ENCODE data around the gene ITIH4.

The ITIH4 gene

DNA sequence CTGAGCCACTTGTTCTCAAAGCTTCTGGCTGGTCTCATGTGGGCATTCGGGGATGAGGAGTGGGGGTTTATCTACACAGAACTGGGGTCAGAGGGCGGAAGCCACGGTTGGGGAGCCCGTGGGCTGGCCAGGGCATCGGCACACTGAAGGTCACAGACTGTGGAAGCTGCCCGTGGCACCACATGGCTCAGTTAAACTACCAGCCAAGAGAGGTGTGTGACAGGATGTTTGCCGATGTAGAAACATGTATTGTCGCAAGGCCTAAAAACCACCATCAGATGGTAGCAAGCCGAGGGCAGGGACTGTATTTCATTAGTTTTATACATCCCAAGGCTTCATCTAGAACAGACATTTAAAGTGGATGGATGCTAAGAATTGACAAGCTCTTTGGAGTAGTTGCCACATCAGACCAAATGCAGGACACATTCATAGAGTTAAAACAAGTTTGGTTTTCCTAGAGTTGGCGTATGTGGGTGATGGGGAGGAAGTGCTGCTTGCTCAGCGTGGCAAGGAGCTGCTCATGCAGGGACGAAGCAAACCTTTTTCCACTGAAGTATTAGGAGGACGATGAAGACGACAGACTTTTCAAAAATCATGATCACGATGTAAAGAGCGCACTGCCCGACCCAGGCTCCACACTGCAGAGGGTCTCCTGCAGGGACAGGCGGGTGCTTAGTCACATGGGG is 14.0 kb upstream of the ITIH4 start:
- H3K36me3 Mint-ChIP-seq = peaks cover 10% of the 10 kb centered on the region
- no peak overlapping the region for H3K4me3 Mint-ChIP-seq
- no peaks in the 10 kb centered on the region for H3K27me3 Mint-ChIP-seq
- no peak overlapping the region for H3K27ac Mint-ChIP-seq
- ATAC-seq (ENCODE audit: low read depth) (no peak), DNase-seq (ENCODE audit: low spot score in 2 of 2) (no peak)
- H3K9me3 Mint-ChIP-seq = no peaks in the 10 kb centered on the region
- H3K4me1 Mint-ChIP-seq = no peaks in the 10 kb centered on the region

DNA sequence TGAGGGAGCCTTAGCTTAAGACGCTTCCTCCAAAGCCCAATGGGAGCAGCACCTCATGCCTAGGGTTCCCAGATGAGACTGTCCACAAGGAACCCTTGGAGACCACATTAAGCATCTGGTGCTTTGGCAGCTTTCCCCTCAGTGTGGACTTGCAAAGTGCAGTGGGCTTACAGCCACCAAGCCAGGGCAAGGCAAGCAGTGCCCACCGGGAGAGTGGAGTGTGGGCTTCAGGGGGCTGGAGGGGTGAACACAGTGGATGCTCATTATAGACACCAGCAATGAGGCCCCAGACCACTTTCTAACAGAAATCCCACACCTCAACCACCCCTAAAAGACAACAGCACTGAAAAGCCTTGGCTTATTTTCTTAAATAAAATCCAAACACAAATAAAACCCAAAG is 13.4 kb upstream of the ITIH4 start:
- no peak overlapping the region for H3K27ac Mint-ChIP-seq
- ATAC-seq (ENCODE audit: low read depth) = no peak
- H3K9me3 Mint-ChIP-seq = no peaks in the 10 kb centered on the region
- no peaks in the 10 kb centered on the region for H3K4me1 Mint-ChIP-seq
- H3K4me3 Mint-ChIP-seq = no peak overlapping the region
- no peaks in the 10 kb centered on the region for H3K27me3 Mint-ChIP-seq
- peaks cover 10% of the 10 kb centered on the region for H3K36me3 Mint-ChIP-seq
- no peak for DNase-seq (ENCODE audit: low spot score in 2 of 2)

DNA sequence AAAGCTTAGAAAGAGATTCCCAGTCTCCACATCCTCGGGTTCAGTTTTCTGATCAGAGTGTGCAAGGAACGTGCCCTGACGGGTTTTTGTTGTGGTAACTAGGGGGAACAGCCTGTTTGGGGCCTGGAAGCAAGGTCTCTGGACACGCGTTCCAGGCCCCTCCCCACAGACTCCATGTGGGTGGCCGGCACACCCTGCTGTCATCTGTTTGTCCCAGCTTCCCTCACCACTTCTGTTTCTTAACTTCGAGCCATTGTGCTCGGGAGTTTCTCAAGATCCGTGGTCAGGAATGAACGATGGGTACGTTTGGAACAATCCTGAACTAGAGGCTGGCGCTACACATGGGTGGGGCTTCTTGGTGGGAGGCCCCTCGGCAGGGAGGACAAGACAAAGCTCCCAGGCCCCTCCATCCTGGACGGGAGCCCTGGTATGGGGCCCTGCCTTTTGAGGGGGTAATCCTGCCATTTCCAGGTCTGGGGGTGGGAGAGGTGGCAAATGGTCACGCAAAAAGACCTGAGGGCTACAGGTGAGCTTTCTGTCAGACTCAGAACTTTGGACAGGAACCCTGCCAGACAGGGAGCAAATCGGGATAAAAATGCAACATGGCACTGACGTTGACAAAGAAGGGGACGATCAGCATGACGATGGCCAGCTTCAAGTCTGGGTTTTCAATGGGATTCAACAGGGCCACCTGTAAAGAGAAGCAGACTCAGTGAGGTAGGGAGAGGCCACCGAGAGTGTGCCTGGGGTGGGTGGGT is 12.8 kb upstream of the ITIH4 start:
- Mint-ChIP-seq H3K36me3 (peaks cover 10% of the 10 kb centered on the region), H3K4me1 (no peaks in the 10 kb centered on the region), H3K27ac (no peak overlapping the region), H3K4me3 (no peak overlapping the region), H3K27me3 (no peaks in the 10 kb centered on the region), H3K9me3 (no peaks in the 10 kb centered on the region)
- no peak for DNase-seq (ENCODE audit: low spot score in 2 of 2)
- no peak for ATAC-seq (ENCODE audit: low read depth)

DNA sequence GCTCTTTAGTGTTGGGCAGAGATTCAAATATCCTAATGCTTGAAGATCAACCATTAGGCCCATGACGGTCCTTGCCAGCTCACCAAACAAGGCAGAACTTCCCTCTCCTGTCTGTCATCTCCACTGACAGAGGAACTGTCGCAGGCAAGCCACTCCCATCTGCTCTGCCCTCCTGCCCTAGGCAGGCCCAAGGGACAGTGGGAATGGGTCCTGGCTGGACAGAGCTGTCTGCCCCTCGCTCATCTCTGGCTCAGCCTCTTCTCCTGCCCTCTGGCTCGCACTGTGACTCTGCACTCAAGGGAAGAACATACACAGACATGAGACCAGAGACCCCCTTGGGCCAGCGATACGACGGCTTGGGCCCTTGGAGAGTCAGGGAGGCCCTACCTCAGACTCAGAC is 12.0 kb upstream of the ITIH4 start:
- H3K36me3 Mint-ChIP-seq = peaks cover 10% of the 10 kb centered on the region
- ATAC-seq (ENCODE audit: low read depth) = no peak
- H3K9me3 Mint-ChIP-seq = no peaks in the 10 kb centered on the region
- H3K4me3 Mint-ChIP-seq = no peak overlapping the region
- H3K4me1 Mint-ChIP-seq = peaks cover 2% of the 10 kb centered on the region
- DNase-seq (ENCODE audit: low spot score in 2 of 2) = no peak
- H3K27me3 Mint-ChIP-seq = no peaks in the 10 kb centered on the region
- no peak overlapping the region for H3K27ac Mint-ChIP-seq

DNA sequence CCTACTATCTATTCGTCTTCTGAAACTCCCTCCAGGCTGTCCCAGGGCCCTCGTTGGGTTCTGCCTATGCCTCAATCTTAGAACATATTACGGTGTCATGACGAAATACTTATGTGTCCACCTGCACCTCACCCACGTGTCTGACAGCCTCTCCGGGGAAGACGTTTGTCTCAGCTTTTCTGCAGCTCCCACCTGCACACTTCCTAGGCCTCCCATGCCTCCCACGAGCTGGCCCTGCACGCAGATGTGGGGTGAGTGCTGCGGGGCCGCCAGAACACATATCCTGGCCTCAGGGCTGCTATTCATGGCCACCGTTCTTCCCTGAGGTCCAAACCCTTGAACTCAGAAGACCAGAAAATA is 11.5 kb upstream of the ITIH4 start:
- H3K4me3 Mint-ChIP-seq = no peak overlapping the region
- peak overlapping the region; percentile 3 for H3K27ac Mint-ChIP-seq
- ATAC-seq (ENCODE audit: low read depth) = no peak

DNA sequence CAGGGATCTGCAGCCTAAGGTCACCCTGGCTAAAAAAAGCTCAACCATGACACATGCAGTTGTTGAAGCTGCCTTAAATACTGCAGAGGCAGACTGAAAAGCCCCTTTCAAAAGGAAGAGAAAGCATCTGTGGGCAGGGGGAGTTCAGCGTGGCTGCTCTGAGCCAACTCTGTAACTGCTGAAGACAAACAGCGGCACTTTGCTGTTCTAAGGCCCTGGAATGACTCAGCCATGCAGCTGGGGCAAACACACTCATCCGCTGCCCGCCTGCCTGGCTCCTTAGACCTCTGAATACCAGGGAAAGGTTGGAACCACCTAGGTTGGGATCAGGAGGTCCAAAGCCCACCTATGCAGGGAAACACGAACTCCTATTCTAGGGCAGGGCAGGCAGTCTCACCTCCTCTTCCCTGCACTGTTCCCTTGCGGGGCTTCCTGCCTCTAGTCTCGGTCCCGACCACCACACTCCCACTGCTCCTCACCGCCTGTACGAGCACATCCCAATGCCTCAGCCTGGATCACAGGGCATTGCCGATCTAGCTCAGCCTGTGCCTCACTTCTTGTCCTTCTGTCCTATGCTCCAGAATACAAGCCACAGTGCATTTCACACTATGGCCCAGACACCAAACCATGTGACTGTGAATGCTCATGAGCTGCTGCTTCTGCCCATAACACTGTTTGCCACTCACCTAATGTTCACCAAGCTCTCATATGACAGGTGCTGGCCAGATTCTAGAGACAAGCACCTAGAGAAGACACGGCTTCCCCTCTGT is 10.9 kb upstream of the ITIH4 start:
- peaks cover 5% of the 10 kb centered on the region for H3K4me1 Mint-ChIP-seq
- no peak for DNase-seq (ENCODE audit: low spot score in 2 of 2)
- H3K4me3 Mint-ChIP-seq = no peak overlapping the region
- H3K36me3 Mint-ChIP-seq = peaks cover 13% of the 10 kb centered on the region
- H3K27ac Mint-ChIP-seq = peak overlapping the region; percentile 3
- no peaks in the 10 kb centered on the region for H3K9me3 Mint-ChIP-seq
- ATAC-seq (ENCODE audit: low read depth) = no peak
- H3K27me3 Mint-ChIP-seq = no peaks in the 10 kb centered on the region

More for the DNA sequence above, 11.5 kb upstream of the ITIH4 start:
- H3K9me3 Mint-ChIP-seq = no peaks in the 10 kb centered on the region
- H3K4me1 Mint-ChIP-seq = peaks cover 2% of the 10 kb centered on the region
- DNase-seq (ENCODE audit: low spot score in 2 of 2) = no peak
- no peaks in the 10 kb centered on the region for H3K27me3 Mint-ChIP-seq
- peaks cover 10% of the 10 kb centered on the region for H3K36me3 Mint-ChIP-seq

DNA sequence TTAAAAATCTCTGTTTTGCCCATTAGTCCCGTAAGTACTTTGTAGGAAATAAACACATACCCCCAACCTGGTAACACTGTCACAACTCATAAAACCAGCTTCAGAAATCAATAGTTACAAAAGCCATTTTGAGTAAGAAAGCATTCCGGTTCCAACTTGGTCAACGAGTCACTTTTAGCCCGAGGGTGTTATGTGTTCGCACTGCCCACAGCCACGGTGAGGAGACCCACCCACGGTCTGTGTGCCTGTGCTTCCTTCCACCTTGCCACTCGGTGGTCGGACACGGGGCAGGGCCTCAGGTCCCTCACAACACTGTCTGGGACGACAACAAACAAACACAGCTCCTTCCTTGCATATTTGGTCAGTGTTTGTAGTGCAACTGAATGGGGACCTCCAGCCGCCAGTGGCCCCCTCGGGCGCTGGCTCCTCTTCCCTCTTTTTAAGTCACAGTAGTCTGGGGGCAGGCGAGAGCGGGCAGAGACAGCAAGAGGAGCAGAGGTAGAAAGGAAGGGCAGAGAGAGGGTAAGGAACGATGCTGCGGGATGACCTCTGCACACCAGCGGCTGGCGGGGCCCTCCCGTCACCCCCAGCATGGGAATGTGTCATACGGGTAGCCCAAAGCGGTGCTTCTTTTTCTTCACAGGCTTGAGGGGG is 9.5 kb upstream of the ITIH4 start:
- DNase-seq (ENCODE audit: low spot score in 2 of 2) (no peak), ATAC-seq (ENCODE audit: low read depth) (no peak)
- Mint-ChIP-seq H3K9me3 (no peaks in the 10 kb centered on the region), H3K27ac (no peak overlapping the region), H3K36me3 (peaks cover 15% of the 10 kb centered on the region), H3K27me3 (no peaks in the 10 kb centered on the region), H3K4me3 (no peak overlapping the region), H3K4me1 (peaks cover 5% of the 10 kb centered on the region)

DNA sequence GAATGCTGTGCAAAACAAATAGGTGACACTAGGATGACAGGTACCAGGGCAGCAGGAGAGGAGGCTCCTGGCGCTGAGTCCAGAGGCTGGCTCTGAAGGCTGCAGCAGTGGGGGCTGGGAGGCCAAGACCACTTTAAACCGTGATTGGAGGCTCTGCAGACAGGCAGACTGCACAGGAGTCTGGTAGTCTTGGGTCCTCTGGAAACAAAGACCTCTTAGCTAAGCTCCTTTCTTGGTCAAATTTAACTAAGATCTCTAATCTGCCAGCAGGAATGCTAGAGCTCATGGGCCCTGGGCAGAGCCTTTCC is 8.8 kb upstream of the ITIH4 start:
- Mint-ChIP-seq H3K27ac (no peak overlapping the region), H3K36me3 (peaks cover 13% of the 10 kb centered on the region), H3K4me3 (no peak overlapping the region), H3K27me3 (no peaks in the 10 kb centered on the region), H3K9me3 (no peaks in the 10 kb centered on the region), H3K4me1 (peaks cover 5% of the 10 kb centered on the region)
- ATAC-seq (ENCODE audit: low read depth) (no peak), DNase-seq (ENCODE audit: low spot score in 2 of 2) (no peak)

DNA sequence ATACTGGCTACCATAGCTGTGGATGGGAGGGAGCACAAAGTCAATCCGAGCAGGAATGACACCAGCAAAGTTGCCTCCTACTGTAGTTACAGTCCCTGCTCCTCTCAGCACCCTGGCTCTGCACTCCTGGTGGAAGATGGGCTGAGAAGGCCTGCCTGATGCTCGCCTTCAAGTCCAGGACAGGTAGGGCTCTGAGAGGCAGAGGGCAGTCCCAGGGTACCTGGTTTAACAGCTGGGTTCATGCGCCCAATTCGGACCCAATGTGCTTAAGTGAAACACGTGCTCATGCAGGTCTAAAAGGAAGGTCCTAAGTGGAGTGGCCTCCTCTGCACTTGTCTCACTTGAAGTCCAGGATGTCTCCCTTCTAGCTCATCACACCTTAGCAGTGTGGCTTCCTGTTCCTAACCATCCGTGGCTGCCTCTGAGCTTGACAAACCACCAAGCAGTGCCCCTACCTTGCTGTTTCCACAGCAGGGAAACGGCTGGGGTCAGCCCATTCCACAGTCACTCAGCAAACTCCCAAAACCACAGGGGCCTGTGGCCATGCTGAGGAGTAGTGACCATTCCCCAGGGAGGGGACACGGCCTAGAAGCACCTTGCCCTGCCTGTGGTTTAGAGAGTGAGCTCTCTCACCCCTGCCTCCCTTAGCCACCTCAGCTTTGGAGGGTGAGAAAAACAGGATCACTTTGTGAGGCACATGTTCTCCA is 8.2 kb upstream of the ITIH4 start:
- no peaks in the 10 kb centered on the region for H3K27me3 Mint-ChIP-seq
- peaks cover 13% of the 10 kb centered on the region for H3K36me3 Mint-ChIP-seq
- H3K4me1 Mint-ChIP-seq = peaks cover 5% of the 10 kb centered on the region
- ATAC-seq (ENCODE audit: low read depth) (no peak), DNase-seq (ENCODE audit: low spot score in 2 of 2) (no peak)
- H3K9me3 Mint-ChIP-seq = no peaks in the 10 kb centered on the region
- H3K27ac Mint-ChIP-seq = no peak overlapping the region
- H3K4me3 Mint-ChIP-seq = no peak overlapping the region

DNA sequence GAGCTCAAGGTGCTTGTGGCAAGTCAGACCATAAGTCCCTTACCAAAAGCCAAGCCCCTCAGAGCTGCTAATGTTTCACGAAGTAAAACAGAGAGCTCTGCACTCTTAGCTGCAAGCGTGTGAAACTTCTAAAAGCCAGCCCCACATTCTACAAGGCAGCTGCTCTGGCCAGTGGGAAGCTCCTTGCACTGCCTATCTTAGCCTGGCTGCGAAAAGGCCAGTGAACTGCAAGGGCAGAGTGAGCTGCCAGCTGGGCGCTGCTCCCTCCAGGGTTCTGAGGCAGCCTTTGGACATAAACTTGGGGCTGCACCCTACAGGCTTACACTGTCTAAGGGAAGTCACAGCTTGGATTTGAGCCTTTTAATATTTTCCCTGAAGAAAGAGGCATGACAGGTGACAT is 6.5 kb upstream of the ITIH4 start:
- Mint-ChIP-seq H3K36me3 (peaks cover 15% of the 10 kb centered on the region), H3K9me3 (no peaks in the 10 kb centered on the region), H3K27me3 (no peaks in the 10 kb centered on the region), H3K4me1 (peaks cover 5% of the 10 kb centered on the region), H3K27ac (no peak overlapping the region), H3K4me3 (no peak overlapping the region)
- ATAC-seq (ENCODE audit: low read depth) (no peak), DNase-seq (ENCODE audit: low spot score in 2 of 2) (no peak)

DNA sequence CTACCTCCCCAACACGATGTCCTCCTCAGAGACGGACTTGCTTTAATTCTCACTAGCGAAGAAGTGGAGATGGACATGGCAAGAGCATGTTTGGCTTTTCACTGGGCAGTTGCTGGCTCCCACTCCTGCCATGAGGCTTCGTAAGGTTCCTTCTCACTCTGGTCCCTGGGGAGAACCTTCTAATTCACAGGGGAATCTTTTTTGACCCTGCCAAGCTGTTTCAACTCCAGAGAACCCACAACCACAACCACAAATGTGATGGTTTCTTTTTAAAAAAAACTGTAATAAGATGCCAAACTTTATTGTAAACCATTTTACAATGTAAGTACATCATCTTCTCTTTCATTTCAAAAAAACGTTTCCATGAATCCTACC is 6.0 kb upstream of the ITIH4 start:
- no peaks in the 10 kb centered on the region for H3K9me3 Mint-ChIP-seq
- no peak overlapping the region for H3K4me3 Mint-ChIP-seq
- H3K27me3 Mint-ChIP-seq = no peaks in the 10 kb centered on the region
- H3K27ac Mint-ChIP-seq = no peak overlapping the region
- peaks cover 5% of the 10 kb centered on the region for H3K4me1 Mint-ChIP-seq
- H3K36me3 Mint-ChIP-seq = peaks cover 9% of the 10 kb centered on the region
- no peak for ATAC-seq (ENCODE audit: low read depth)
- DNase-seq (ENCODE audit: low spot score in 2 of 2) = no peak

DNA sequence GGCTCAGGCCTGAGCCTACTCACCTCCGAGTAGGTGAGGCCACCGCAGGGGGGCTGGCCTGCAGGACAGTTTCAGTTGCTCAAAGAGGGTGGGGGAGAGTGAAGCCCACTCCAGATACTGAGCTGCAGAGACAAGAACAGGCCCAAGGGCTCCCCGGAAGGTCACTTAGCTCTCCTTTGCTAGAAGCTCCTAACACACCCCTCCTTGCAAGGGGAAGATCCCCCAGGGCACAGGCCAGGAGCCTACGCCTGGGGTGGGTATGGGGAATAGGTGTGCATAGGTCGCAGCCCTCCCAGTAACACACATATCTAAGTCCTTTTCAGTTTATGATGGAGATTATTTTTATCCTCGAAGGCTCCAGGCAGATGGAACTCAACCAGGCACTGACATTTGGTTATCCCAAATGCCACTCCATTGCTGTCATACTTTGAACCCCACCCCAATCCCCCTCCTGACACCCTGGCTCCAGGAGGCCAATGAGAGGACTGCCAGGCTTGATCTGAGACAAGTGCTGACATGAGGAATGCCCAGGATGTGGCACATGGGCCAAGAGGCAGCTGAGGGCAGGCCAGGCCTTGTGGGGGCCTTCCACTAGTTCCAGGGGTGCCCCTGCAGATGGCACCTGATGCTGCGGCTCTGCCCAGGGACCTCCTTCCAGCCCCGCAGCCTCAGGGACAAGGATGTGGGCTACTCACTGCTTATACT is 5.4 kb upstream of the ITIH4 start:
- H3K9me3 Mint-ChIP-seq = no peaks in the 10 kb centered on the region
- H3K36me3 Mint-ChIP-seq = peaks cover 9% of the 10 kb centered on the region
- no peak overlapping the region for H3K4me3 Mint-ChIP-seq
- no peak overlapping the region for H3K27ac Mint-ChIP-seq
- no peak for DNase-seq (ENCODE audit: low spot score in 2 of 2)
- H3K4me1 Mint-ChIP-seq = peaks cover 5% of the 10 kb centered on the region
- ATAC-seq (ENCODE audit: low read depth) = no peak
- no peaks in the 10 kb centered on the region for H3K27me3 Mint-ChIP-seq

DNA sequence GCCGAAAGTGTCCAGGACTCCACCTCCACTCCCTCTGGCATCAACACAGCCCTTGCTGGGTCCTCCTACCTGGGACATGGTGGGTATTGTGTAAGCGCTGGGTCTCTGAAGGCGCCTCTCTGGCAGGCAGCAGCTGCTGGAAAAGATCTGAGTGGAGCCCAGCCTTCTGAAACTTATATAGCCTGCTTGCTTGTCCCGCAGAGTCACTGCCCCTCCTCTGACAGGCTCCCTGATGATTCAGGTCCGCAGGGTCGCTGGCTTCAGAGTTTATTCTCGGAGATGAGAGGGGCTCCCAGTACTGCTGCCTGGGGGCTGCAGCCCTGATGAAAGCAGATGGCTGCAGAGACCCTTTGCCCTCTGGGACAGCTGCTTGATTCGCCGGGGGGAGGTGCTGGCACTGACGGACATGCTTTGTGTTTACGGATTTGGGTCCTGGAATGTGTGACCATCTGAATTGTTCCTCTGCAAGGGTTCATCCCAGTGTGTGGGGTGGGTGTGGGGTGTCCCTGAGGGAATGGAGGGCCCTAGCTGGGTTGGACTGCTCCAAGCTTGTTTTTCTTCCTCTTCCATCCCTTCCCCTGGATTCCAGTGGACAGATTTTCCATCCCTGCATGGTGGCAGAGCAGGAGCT is 4.5 kb upstream of the ITIH4 start, which contains the start of gene MUSTN1:
MUSTN1 (minus strand) TSS at position 149 of the 631 bp plus-strand sequence; CDS start at position 78, 71 bp downstream.
- no peaks in the 10 kb centered on the region for H3K9me3 Mint-ChIP-seq
- no peak for ATAC-seq (ENCODE audit: low read depth)

More for the DNA sequence above, 4.5 kb upstream of the ITIH4 start, which contains the start of gene MUSTN1:
- Mint-ChIP-seq H3K4me1 (peaks cover 5% of the 10 kb centered on the region), H3K27ac (no peak within 1 kb of the TSS), H3K4me3 (no peak within 1 kb of the TSS), H3K27me3 (no peaks in the 10 kb centered on the region), H3K36me3 (peaks cover 7% of the 10 kb centered on the region)
- no peak for DNase-seq (ENCODE audit: low spot score in 2 of 2)

Data from memory B cell (primary cell).